ENCODE measurements around the gene FOXJ3.

- TF ChIP-seq EZH2 (IDR thresholded peaks at IDR 0.05; ENCODE audit: borderline replicate concordance, low read length) (no peak), CTCF (conservative IDR thresholded peaks at IDR 0.05 in 1 of 2, IDR thresholded peaks at IDR 0.05 in 1 of 2; ENCODE audit: extremely low read depth in 1 of 2, insufficient read depth in 1 of 2, low read depth in 1 of 2, low read length in 2 of 2) (no peak)
Measured at GRCh38 chr1:42372796-42373195, 37.8 kb upstream of the FOXJ3 start.
